A673 (cell line): ENCODE results near the gene MORN2. TPM values are rescaled to one million over a fixed set of nuclear protein-coding genes. Genes with fewer than 3 reads are reported as not detected.

Experiments
- BruUV-seq: library from RNA; stranded (reverse); fragments of 400-500 nt; replicated peaks from 2 replicates; lab custom pipeline; 2021; lab: Mats Ljungman, UMichigan
- CTCF ChIA-PET: fragments of 300-600 bp; sonication (Branson Sonifier 250); formaldehyde crosslinking; loops from one replicate; lab custom pipeline; 2022; ENCODE audit warnings: antibody characterized with exemption; lab: Charles Lee
- POLR2A ChIA-PET: fragments of 300-600 bp; sonication (Branson Sonifier 250); formaldehyde crosslinking; loops from one replicate; lab custom pipeline; 2022; ENCODE audit warnings: antibody characterized with exemption; ENCODE audit not compliant: low non-redundant PET; lab: Charles Lee
- DNase-seq: peaks from one replicate; pipeline ENCODE4 v3.0.0-alpha.2; 2015; ENCODE audit warnings: low spot score
- H3K27ac ChIP-seq: fragments of 200-600 bp; sonication (generic); 2 replicates; pipeline ENCODE4 v1.5.1; 2016; ENCODE audit warnings: mixed run types, low read depth, mild to moderate bottlenecking, mixed read lengths, antibody characterized with exemption, low read length; ENCODE audit not compliant: poor library complexity, severe bottlenecking
- H3K27me3 ChIP-seq: fragments of 200-600 bp; sonication (generic); replicated peaks from 2 replicates; pipeline ENCODE4 v1.6.1; 2017; ENCODE audit warnings: mixed run types, low read depth, mild to moderate bottlenecking, mixed read lengths, antibody characterized with exemption, low read length; ENCODE audit not compliant: insufficient read depth, poor library complexity
- H3K36me3 ChIP-seq: fragments of 200-600 bp; sonication (generic); 2 replicates; pipeline ENCODE4 v1.6.1; 2016; ENCODE audit warnings: mixed run types, mild to moderate bottlenecking, mixed read lengths, antibody characterized with exemption, low read length; ENCODE audit not compliant: insufficient read depth, poor library complexity, severe bottlenecking
- H3K4me1 ChIP-seq: fragments of 200-600 bp; sonication (generic); 2 replicates; pipeline ENCODE4 v1.6.1; 2017; ENCODE audit warnings: mixed run types, mild to moderate bottlenecking, mixed read lengths, antibody characterized with exemption, low read length; ENCODE audit not compliant: insufficient read depth, poor library complexity, severe bottlenecking
- H3K4me3 ChIP-seq: fragments of 200-600 bp; sonication (generic); 2 replicates; pipeline ENCODE4 v1.5.1; 2016; ENCODE audit warnings: low read depth, mixed run types, mild to moderate bottlenecking, mixed read lengths, low read length; ENCODE audit not compliant: poor library complexity, severe bottlenecking
- H3K9me3 ChIP-seq: fragments of 200-600 bp; sonication (generic); 2 replicates; pipeline ENCODE4 v1.6.1; 2016; ENCODE audit warnings: mixed run types, low read depth, mild to moderate bottlenecking, mixed read lengths, antibody characterized with exemption, low read length; ENCODE audit not compliant: poor library complexity, severe bottlenecking
- EZH2 ChIP-seq: fragments of 200-600 bp; sonication (generic); IDR thresholded peaks from 2 replicates; pipeline ENCODE4 v1.6.1; 2017; ENCODE audit warnings: borderline replicate concordance, low read depth, mild to moderate bottlenecking, mixed read lengths, antibody characterized with exemption, low read length; ENCODE audit not compliant: poor library complexity, severe bottlenecking
- intact Hi-C: fragments of 100-400 bp; cut with micrococcal nuclease; formaldehyde crosslinking; loops from one replicate; pipeline ENCODE4 v1.10.0; 2022; ENCODE audit not compliant: unreplicated experiment
- total RNA-seq: library from RNA; stranded (reverse); gene quantifications from 2 replicates; pipeline ENCODE4 v1.2.3, GENCODE V29; 2021
- TF ChIP-seq, protein P1 (sequence below): fragments of 300-800, 200-600 bp; sonication (generic); conservative IDR thresholded peaks from 2 replicates; pipeline ENCODE4 v1.5.1; 2017; ENCODE audit warnings: low read depth, mild to moderate bottlenecking, antibody characterized with exemption, low read length, moderate library complexity, mixed read lengths

The MORN2 gene
- total RNA-seq, 1 experiment from 2014 or later = 29.0 TPM

- H3K36me3 ChIP-seq = no peaks in the 10 kb centered on the region
- no peaks in the 10 kb centered on the region for H3K9me3 ChIP-seq
- H3K4me3 ChIP-seq = no peak overlapping the region
- DNase-seq = no peak
- ChIA-PET POLR2A (no interaction called here), CTCF (no interaction called here)
- intact Hi-C loops = no loop called here
- BruUV-seq = no TSS peak
- H3K27ac ChIP-seq = no peak overlapping the region
- H3K27me3 ChIP-seq = no peaks in the 10 kb centered on the region
- no peaks in the 10 kb centered on the region for H3K4me1 ChIP-seq
- no peak for TF ChIP-seq EZH2
- TF ChIP-seq, protein P1, sequence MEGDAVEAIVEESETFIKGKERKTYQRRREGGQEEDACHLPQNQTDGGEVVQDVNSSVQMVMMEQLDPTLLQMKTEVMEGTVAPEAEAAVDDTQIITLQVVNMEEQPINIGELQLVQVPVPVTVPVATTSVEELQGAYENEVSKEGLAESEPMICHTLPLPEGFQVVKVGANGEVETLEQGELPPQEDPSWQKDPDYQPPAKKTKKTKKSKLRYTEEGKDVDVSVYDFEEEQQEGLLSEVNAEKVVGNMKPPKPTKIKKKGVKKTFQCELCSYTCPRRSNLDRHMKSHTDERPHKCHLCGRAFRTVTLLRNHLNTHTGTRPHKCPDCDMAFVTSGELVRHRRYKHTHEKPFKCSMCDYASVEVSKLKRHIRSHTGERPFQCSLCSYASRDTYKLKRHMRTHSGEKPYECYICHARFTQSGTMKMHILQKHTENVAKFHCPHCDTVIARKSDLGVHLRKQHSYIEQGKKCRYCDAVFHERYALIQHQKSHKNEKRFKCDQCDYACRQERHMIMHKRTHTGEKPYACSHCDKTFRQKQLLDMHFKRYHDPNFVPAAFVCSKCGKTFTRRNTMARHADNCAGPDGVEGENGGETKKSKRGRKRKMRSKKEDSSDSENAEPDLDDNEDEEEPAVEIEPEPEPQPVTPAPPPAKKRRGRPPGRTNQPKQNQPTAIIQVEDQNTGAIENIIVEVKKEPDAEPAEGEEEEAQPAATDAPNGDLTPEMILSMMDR = no peak
Measured at GRCh38 chr2:38887902-38888554, 12.3 kb downstream of the MORN2 start.

DNA sequence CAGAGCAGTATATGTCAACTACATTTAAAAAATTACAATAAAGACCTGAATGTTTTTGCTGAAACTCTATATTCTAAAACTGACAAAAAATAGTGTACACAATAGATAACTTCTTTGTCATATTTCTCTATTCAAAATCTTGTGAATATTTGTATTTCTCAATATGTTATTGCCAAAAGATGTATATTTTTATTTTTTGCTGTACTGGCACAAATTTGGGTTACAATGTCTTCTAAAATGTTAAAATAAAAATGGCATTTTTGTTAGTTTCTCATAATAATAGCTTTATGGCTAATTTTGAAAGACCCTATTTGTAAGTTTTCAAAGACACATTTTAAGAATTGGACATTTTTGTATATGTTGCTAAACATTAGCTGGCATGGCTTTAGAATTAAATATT lies 13.3 kb downstream of the MORN2 start:
- H3K27me3 ChIP-seq = no peaks in the 10 kb centered on the region
- BruUV-seq = no TSS peak
- no peaks in the 10 kb centered on the region for H3K4me1 ChIP-seq
- intact Hi-C loops = no loop called here
- no peaks in the 10 kb centered on the region for H3K9me3 ChIP-seq
- H3K36me3 ChIP-seq = no peaks in the 10 kb centered on the region
- H3K4me3 ChIP-seq = no peak overlapping the region
- H3K27ac ChIP-seq = no peak overlapping the region
- ChIA-PET POLR2A (no interaction called here), CTCF (no interaction called here)
- no peak for DNase-seq
- TF ChIP-seq EZH2 = no peak
- TF ChIP-seq, protein P1 = no peak

- Histone ChIP-seq H3K36me3 (no peaks in the 10 kb centered on the region), H3K9me3 (no peaks in the 10 kb centered on the region), H3K27me3 (no peaks in the 10 kb centered on the region), H3K4me3 (no peak within 1 kb of the TSS), H3K27ac (no peak within 1 kb of the TSS), H3K4me1 (no peaks in the 10 kb centered on the region)
- TF ChIP-seq, protein P1 = no peak
- TF ChIP-seq EZH2 = no peak
- no peak for DNase-seq
- POLR2A ChIA-PET = no interaction called here
- intact Hi-C loops = no loop called here
- no TSS peak for BruUV-seq
- CTCF ChIA-PET = no interaction called here
Measured at GRCh38 chr2:38889575-38889974, 13.8 kb downstream of the MORN2 start, which contains the start of gene ARHGEF33. Gene ARHGEF33, plus strand, starts transcription at chr2:38889875. Its CDS starts 29,573 bp downstream, at chr2:38919448.
